Peyer's patch (tissue), 4 donors: ENCODE data around the gene TMOD3.

Source experiments
- CTCF ChIP-seq, 6 experiments: fragments of 450-650 bp in 4 of 6; fragments of 200-600 bp in 2 of 6; sonication (generic) in 1 of 6; IDR thresholded peaks; one replicate each; pipeline ENCODE4 v1.5.1; 2017 to 2019; ENCODE audit warnings: antibody characterized with exemption in 6 of 6, mild to moderate bottlenecking in 3 of 6, moderate library complexity in 1 of 6
- POLR2A ChIP-seq, 2 donors: fragments of 450-650 bp; IDR thresholded peaks; one replicate each; pipeline ENCODE4 v1.5.1; 2017; ENCODE audit warnings: antibody characterized with exemption in 2 of 2, mild to moderate bottlenecking in 2 of 2, moderate library complexity in 2 of 2

DNA sequence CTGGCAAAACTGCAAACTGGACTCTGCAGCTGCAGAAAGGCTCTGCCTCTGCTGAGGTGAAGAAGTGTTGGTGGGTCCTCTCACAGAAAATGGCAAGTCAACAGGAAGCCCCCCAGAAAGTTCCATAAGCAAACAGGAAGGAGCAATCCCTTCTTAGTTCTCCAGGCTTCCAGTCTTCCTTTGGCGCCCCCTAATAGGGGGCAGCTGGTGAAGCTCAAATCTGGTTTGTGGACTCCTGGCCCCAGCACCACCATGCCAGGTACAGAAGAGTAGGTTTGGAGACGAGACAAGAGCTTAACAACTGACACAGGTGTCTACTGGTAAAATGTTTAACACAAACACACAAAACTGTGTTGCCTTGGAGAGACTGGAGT lies 106.6 kb downstream of the TMOD3 start:
- no peak for TF ChIP-seq CTCF (IDR thresholded peaks at IDR 0.05)
- no peak for TF ChIP-seq POLR2A (IDR thresholded peaks at IDR 0.05)
